ENCODE measurements around the gene IGFL2.
"Not testable (repeated sequence)": the region's sequence is repeated elsewhere in the genome, so short reads cannot be mapped to it uniquely, and the experiment has no call there.

IGFL2 gene

DNA sequence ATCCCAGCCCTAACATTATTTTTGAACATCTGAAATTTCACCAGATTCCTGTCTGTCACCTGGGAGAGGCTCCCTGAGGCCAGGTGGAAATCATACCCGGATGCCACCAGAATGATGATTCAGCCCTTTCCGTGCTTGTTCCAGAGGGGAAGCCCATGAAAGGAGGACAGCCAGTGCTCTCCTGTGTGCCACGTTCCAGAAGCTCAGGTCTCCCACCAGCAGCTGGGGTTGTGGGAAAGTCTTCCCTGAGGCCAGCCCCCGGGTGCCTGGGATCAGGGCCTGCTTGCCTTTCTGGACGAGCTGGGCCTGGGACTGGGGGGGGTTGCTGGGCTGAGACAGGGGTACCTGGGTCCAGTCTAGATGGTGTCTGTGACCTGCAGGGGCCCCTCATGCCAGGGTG, 56.0 kb downstream of the IGFL2 start:
- no peak for DNase-seq (ENCODE audit: insufficient read length, low spot score)
- no peak for FAIRE-seq
- TF ChIP-seq POLR2A (IDR thresholded peaks at IDR 0.05; ENCODE audit: low read depth, low read length): no peak
- TF ChIP-seq TAF1 (IDR thresholded peaks at IDR 0.05; ENCODE audit: low read depth, low read length): no peak
- no peak for TF ChIP-seq POU2F2 (IDR thresholded peaks at IDR 0.05; ENCODE audit: low read depth, low read length)
- TF ChIP-seq PAX5 (IDR thresholded peaks at IDR 0.05; ENCODE audit: insufficient read depth, low read length, severe bottlenecking): no peak
- no peak for TF ChIP-seq POLR2AphosphoS5 (IDR thresholded peaks at IDR 0.05; ENCODE audit: low read depth, low read length)
- TF ChIP-seq SPI1 (IDR thresholded peaks at IDR 0.05; ENCODE audit: low read depth, low read length): no peak

- FAIRE-seq (no peak), DNase-seq (ENCODE audit: insufficient read length, low spot score) (no peak)
- no peak for TF ChIP-seq SPI1 (IDR thresholded peaks at IDR 0.05; ENCODE audit: low read depth, low read length)
- no peak for TF ChIP-seq POU2F2 (IDR thresholded peaks at IDR 0.05; ENCODE audit: low read depth, low read length)
- no peak for TF ChIP-seq PAX5 (IDR thresholded peaks at IDR 0.05; ENCODE audit: insufficient read depth, low read length, severe bottlenecking)
- TF ChIP-seq TAF1 (IDR thresholded peaks at IDR 0.05; ENCODE audit: low read depth, low read length): no peak
- no peak for TF ChIP-seq POLR2AphosphoS5 (IDR thresholded peaks at IDR 0.05; ENCODE audit: low read depth, low read length)
- TF ChIP-seq POLR2A (IDR thresholded peaks at IDR 0.05; ENCODE audit: low read depth, low read length): no peak
These were observed 57.3 kb downstream of the IGFL2 start for GRCh38 chr19:46205183-46205984.

- DNase-seq (ENCODE audit: insufficient read length, low spot score) (no peak), FAIRE-seq (no peak)
- no peak for TF ChIP-seq PAX5 (IDR thresholded peaks at IDR 0.05; ENCODE audit: insufficient read depth, low read length, severe bottlenecking)
- no peak for TF ChIP-seq POU2F2 (IDR thresholded peaks at IDR 0.05; ENCODE audit: low read depth, low read length)
- TF ChIP-seq TAF1 (IDR thresholded peaks at IDR 0.05; ENCODE audit: low read depth, low read length): no peak
- TF ChIP-seq POLR2AphosphoS5 (IDR thresholded peaks at IDR 0.05; ENCODE audit: low read depth, low read length): no peak
- TF ChIP-seq SPI1 (IDR thresholded peaks at IDR 0.05; ENCODE audit: low read depth, low read length): no peak
- no peak for TF ChIP-seq POLR2A (IDR thresholded peaks at IDR 0.05; ENCODE audit: low read depth, low read length)
These were observed 58.1 kb downstream of the IGFL2 start for GRCh38 chr19:46206176-46206575.

DNA sequence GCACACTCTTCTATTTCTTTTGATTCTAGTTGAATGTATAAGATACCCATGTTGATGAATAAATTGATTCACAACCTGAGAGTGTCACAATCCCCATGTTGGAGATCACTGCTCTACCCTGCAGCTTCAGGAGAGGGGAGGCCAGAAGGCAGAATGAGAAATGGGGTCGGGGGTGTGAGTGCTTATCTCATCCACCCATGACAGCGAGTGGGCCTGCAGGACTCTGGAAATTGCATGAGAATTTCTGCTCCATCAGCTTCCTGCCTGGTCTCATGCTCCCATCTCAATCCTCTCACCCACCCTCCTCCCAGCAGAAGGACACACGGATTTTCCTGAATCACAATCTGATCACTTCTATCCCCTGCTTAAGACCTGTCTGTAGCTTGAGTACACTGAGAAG, 58.6 kb downstream of the IGFL2 start:
- TF ChIP-seq POLR2A (IDR thresholded peaks at IDR 0.05; ENCODE audit: low read depth, low read length): no peak
- TF ChIP-seq POU2F2 (IDR thresholded peaks at IDR 0.05; ENCODE audit: low read depth, low read length): no peak
- no peak for TF ChIP-seq SPI1 (IDR thresholded peaks at IDR 0.05; ENCODE audit: low read depth, low read length)
- no peak for TF ChIP-seq PAX5 (IDR thresholded peaks at IDR 0.05; ENCODE audit: insufficient read depth, low read length, severe bottlenecking)
- no peak for TF ChIP-seq TAF1 (IDR thresholded peaks at IDR 0.05; ENCODE audit: low read depth, low read length)
- no peak for TF ChIP-seq POLR2AphosphoS5 (IDR thresholded peaks at IDR 0.05; ENCODE audit: low read depth, low read length)
- FAIRE-seq (no peak), DNase-seq (ENCODE audit: insufficient read length, low spot score) (no peak)

DNA sequence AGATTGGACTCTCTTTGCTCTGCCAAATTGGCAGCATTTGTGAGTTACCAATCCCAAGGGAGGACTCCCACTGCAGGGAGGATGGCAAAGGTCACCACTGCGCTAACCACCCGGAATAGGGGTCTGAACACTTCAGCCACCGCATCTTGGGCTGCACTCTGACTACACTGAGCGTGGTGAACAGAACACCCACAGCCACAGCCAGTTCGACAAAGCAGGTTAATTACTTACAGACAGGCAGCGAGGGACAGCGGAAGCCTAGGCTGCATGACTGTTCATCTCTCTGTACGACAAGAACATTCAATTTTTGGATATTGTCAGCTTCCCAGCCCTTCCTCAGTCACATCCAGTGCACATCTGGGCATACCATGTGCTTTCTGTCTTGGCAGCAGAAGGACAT, 59.8 kb downstream of the IGFL2 start:
- not testable (repeated sequence) for DNase-seq (ENCODE audit: insufficient read length, low spot score); FAIRE-seq

GRCh38 chr19:46209051-46209450, 61.0 kb downstream of the IGFL2 start:
- TF ChIP-seq POLR2A (IDR thresholded peaks at IDR 0.05; ENCODE audit: low read depth, low read length): no peak
- no peak for TF ChIP-seq PAX5 (IDR thresholded peaks at IDR 0.05; ENCODE audit: insufficient read depth, low read length, severe bottlenecking)
- no peak for TF ChIP-seq POLR2AphosphoS5 (IDR thresholded peaks at IDR 0.05; ENCODE audit: low read depth, low read length)
- no peak for TF ChIP-seq SPI1 (IDR thresholded peaks at IDR 0.05; ENCODE audit: low read depth, low read length)
- TF ChIP-seq POU2F2 (IDR thresholded peaks at IDR 0.05; ENCODE audit: low read depth, low read length): no peak
- TF ChIP-seq TAF1 (IDR thresholded peaks at IDR 0.05; ENCODE audit: low read depth, low read length): no peak
- FAIRE-seq: no peak

GRCh38 chr19:46209472-46209871, 61.4 kb downstream of the IGFL2 start:
- TF ChIP-seq POU2F2 (IDR thresholded peaks at IDR 0.05; ENCODE audit: low read depth, low read length): no peak
- TF ChIP-seq SPI1 (IDR thresholded peaks at IDR 0.05; ENCODE audit: low read depth, low read length): no peak
- TF ChIP-seq TAF1 (IDR thresholded peaks at IDR 0.05; ENCODE audit: low read depth, low read length): no peak
- TF ChIP-seq POLR2AphosphoS5 (IDR thresholded peaks at IDR 0.05; ENCODE audit: low read depth, low read length): no peak
- TF ChIP-seq PAX5 (IDR thresholded peaks at IDR 0.05; ENCODE audit: insufficient read depth, low read length, severe bottlenecking): no peak
- TF ChIP-seq POLR2A (IDR thresholded peaks at IDR 0.05; ENCODE audit: low read depth, low read length): no peak
- FAIRE-seq (no peak), DNase-seq (ENCODE audit: insufficient read length, low spot score) (no peak)

More at GRCh38 chr19:46209051-46209450, 61.0 kb downstream of the IGFL2 start:
- no peak for DNase-seq (ENCODE audit: insufficient read length, low spot score)

DNA sequence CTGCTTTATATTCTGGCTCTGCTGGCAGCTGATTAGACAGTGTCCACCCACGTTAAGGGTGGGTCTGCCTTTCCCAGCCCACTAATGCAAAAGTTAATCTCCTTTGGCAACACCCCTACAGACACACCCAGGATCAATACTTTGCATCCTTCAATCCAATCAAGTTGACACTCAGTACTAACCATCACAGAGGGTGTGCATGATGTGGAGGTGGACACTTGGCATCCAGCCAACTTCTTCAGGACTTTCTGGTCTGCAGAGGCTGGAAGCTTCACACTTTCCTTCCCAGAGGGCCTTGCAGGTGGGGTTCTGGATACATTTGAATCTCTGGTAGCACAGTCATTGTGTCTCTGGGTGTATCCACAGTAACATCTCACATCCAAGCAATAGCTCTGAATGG, 62.6 kb downstream of the IGFL2 start:
- TF ChIP-seq POLR2A (IDR thresholded peaks at IDR 0.05; ENCODE audit: low read depth, low read length): no peak
- TF ChIP-seq POLR2AphosphoS5 (IDR thresholded peaks at IDR 0.05; ENCODE audit: low read depth, low read length): no peak
- TF ChIP-seq POU2F2 (IDR thresholded peaks at IDR 0.05; ENCODE audit: low read depth, low read length): no peak
- TF ChIP-seq TAF1 (IDR thresholded peaks at IDR 0.05; ENCODE audit: low read depth, low read length): no peak
- TF ChIP-seq PAX5 (IDR thresholded peaks at IDR 0.05; ENCODE audit: insufficient read depth, low read length, severe bottlenecking): no peak
- no peak for TF ChIP-seq SPI1 (IDR thresholded peaks at IDR 0.05; ENCODE audit: low read depth, low read length)
- no peak for FAIRE-seq
- DNase-seq (ENCODE audit: insufficient read length, low spot score): no peak

All from GM12891 (cell line).